Dermis microvascular lymphatic vessel endothelial cell (primary cell): Measurements from ENCODE around the gene ZBTB43. TPM values are rescaled to one million over a fixed set of nuclear protein-coding genes. Genes with fewer than 3 reads are reported as not detected.

ENCODE experiments used
- DNase-seq, 2 donors: peaks; one replicate each; pipeline versions ENCODE4 v3.0.0 to v3.0.0-alpha.2; 2010; ENCODE audit warnings: low read depth in 2 of 2
- total RNA-seq: library from RNA; depleted of rRNA; stranded (reverse); fragments of >200 nt; gene quantifications from 2 replicates; pipeline ENCODE4 v1.2.1, GENCODE V29; 2014

The ZBTB43 gene
- total RNA-seq, 1 donor from 2014 or later = 15.9 TPM

- DNase-seq = no peak
Observed at GRCh38 chr9:126827227-126827626, 22.4 kb downstream of the ZBTB43 start.

GRCh38 chr9:126829035-126829434 lies 24.2 kb downstream of the ZBTB43 start:
- no peak for DNase-seq

- no peak for DNase-seq
Observed at GRCh38 chr9:126830827-126831226, 26.0 kb downstream of the ZBTB43 start.

- DNase-seq = no peak
Observed at GRCh38 chr9:126832440-126832839, 27.6 kb downstream of the ZBTB43 start.

GRCh38 chr9:126833020-126833419 lies 28.2 kb downstream of the ZBTB43 start:
- DNase-seq = no peak

- DNase-seq = no peak
Observed at GRCh38 chr9:126833710-126834345, 29.0 kb downstream of the ZBTB43 start.

- DNase-seq = no peak
Observed at GRCh38 chr9:126834672-126835071, 29.8 kb downstream of the ZBTB43 start.

GRCh38 chr9:126836216-126836615 lies 31.4 kb downstream of the ZBTB43 start:
- no peak for DNase-seq

GRCh38 chr9:126838055-126838811 lies 33.4 kb downstream of the ZBTB43 start:
- no peak for DNase-seq

- DNase-seq = no peak
Observed at GRCh38 chr9:126838895-126839294, 34.1 kb downstream of the ZBTB43 start.

GRCh38 chr9:126839301-126839700 lies 34.5 kb downstream of the ZBTB43 start:
- DNase-seq = no peak

GRCh38 chr9:126842220-126842842 lies 37.5 kb downstream of the ZBTB43 start:
- no peak for DNase-seq

- DNase-seq = peak in 1 of 2 donors; percentile 47
Observed at GRCh38 chr9:126842977-126843799, 38.3 kb downstream of the ZBTB43 start.

GRCh38 chr9:126844085-126844484 lies 39.2 kb downstream of the ZBTB43 start:
- peak in 1 of 2 donors; percentile 55 for DNase-seq

- DNase-seq = no peak
Observed at GRCh38 chr9:126847051-126847450, 42.2 kb downstream of the ZBTB43 start.

- DNase-seq = peak in 1 of 2 donors; percentile 30
Observed at GRCh38 chr9:126849591-126850225, 44.9 kb downstream of the ZBTB43 start.

- DNase-seq = no peak
Observed at GRCh38 chr9:126851286-126851880, 46.5 kb downstream of the ZBTB43 start.

- DNase-seq = no peak
Observed at GRCh38 chr9:126852086-126852688, 47.3 kb downstream of the ZBTB43 start.

GRCh38 chr9:126853667-126854066 lies 48.8 kb downstream of the ZBTB43 start:
- no peak for DNase-seq

- DNase-seq = no peak
Observed at GRCh38 chr9:126854734-126855133, 49.9 kb downstream of the ZBTB43 start.
